Stimulated activated CD4-positive, alpha-beta T cell treated with anti-CD3 and anti-CD28 coated beads, Interleukin-12 subunit alpha, Interleukin-12 subunit beta, amount 100 ng/mL, for 24 hours (primary cell): ENCODE measurements around the gene PRKD1.

Experiments used
- DNase-seq, 2 experiments: peaks; one replicate each; pipeline ENCODE4 v3.0.0-alpha.2; 2020; ENCODE audit warnings: low read depth in 2 of 2

Gene PRKD1

DNA sequence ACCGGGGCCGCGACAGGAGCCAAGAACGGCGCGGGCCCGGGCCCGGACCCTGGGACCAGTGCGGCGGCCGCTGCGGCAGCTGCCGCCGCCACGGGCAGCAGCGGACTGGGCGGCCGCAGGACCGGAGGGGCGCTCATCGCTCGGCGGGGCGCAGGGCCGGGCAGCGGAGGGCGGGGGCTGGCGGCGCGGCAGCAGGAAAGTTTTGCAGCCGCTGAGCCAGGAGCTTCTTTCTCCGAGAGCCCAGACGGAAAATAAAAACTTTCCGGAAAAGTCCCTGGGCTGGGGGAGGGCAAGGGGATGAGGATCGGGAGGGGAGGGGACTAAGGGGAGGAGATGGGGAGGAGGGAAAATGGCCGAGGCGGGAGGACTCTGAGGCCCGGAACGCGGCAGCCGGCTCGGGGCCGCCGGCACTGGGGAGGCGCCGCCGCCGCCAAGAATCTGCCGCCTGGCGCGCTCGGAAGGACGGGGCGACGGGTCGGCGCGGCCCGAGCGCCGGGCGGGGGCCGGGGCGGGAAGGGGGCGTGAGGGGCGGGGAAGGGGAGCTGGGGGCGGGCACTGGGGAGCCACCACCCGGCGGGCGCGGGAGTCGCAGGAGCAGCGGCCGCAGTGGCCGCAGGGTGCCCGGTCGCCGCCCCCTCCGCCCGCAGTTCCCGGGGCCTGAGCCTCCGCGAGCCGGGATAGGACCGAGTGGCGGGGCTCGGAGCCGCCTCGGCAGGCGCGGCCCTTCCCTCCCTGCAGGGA, at the start of gene PRKD1:
TSS of gene PRKD1 (minus strand) at position 472 of the 741 bp plus-strand sequence.
- no peak for DNase-seq

DNA sequence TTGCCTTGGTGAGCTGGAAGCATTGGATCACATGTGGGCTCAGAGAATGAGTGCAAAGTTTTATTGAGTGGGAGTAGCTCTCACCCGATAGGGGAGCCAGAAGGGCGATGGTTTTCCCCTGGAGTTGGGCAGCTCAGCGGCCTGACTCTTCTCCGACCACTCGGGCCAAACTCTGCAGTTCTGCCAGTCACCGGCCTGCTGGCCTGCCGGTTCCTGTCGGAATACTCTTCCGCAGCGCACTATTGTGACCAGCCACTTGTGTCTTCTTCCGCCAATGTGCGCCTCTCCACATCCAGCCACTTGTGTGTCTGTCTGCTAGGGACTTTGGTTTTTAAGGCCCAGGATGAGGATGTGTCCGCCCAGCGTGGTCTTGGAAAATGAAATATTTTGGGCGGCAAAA, 43.5 kb upstream of the PRKD1 start:
- DNase-seq = no peak

DNA sequence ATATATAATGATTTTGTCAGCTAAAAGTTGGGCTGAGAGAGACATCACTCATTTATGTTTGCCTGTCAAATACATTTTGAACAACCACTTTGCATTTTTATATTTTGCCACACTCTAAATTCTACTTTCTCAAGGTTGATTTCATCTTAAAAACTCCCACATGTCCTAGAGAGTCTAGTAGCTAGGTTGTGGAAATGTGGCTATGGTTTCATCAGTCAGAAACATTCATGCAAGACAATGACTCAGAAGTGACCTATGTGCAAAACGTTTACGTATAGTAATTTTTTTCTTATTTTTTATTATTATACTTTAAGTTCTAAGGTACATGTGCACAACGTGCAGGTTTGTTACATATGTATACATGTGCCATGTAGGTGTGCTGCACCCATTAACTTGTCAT, 27.4 kb upstream of the PRKD1 start:
- DNase-seq = no peak

DNA sequence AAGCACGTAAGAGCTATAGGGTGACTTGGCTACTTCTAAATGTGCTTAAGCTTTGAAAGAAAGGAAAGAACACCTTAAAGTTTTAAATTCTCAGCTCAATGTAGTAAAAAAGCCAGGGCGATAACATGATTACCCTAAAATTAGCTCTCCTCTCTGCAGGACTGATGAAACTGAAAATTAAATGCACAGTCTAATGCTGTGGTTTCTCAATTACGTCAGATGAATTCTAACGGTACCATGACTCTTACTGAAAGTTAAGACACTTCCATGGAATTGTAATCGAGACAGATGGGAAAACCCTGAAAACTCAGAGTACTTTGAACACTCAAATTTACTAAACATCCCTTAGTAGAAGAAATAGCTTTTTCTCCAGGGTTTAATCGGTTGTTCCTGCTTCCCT, 25.9 kb upstream of the PRKD1 start:
- DNase-seq = no peak

DNA sequence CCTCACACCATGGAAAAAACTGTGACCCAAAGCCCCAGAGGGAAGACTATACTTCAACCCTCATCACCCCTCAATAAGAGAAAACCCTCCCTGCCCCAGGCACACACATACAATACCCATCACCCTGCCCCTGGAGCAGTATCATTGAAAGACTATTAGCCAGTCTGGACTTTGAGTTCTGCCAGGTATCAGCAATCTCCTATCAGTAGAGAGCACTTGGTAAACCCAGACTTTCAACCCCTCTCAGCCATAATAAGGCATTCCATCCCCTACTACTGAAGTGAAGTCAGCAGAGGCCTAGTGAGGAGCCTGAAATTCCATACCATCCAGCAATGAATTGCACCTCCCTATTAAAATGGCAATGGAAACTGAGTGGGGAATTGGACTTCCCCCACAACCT, 16.4 kb upstream of the PRKD1 start:
- DNase-seq = no peak

DNA sequence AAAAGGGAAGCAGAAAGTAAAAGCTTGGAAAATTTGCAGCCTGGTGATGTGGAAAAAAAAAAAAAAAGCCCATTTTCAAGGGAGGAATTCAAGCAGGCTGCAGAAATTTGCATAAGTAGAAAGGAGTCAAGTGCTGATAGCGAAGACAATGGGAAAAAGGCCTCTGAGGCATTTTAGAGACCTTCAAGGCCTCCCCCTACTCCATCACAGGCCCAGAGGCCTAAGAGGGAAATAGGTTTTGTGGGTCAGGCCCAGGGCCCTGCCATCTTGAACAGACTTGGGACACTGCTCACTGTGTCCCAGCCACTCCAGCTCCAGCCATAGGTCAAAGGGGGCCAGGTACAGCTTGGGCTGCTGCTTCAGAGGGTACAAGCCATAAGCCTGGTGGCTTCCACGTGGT, 13.8 kb upstream of the PRKD1 start:
- DNase-seq = no peak

DNA sequence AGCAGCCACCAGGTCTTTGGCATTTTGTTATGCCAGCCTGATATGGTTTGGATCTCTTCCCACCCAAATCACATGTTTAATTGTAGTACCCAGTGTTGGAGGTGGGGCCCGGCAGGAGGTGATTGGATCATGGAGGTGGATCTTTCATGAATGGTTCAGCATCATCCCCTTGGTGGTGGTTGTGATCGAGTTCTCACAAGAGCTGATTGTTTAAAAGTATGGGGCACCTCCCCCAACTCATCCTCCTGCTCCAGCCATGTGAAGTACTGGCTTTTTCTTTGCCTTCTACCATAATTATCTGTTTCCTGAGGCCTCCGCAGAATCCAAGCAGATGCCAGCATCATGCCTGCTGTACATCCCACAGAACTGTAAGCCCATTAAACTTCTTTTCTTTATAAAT, 12.8 kb upstream of the PRKD1 start:
- DNase-seq = no peak

DNA sequence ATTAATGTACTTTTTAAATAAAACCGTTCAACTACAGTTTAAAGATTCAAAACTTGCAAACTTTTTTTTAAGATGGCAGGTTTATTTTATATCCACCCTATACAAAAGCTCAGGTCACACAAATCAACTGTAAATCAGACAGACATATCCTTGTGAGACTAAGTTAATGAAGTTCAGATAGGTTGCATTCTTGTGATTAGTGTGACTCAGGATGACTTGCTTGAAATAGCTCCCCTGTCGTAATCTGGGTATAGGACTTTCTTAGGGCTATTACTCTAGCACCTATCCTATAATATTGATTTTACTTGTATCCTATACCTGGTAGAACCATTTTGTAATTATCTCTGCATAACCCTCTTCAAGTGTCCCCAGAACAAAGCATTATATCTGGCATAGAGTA, 9.5 kb upstream of the PRKD1 start:
- no peak for DNase-seq

DNA sequence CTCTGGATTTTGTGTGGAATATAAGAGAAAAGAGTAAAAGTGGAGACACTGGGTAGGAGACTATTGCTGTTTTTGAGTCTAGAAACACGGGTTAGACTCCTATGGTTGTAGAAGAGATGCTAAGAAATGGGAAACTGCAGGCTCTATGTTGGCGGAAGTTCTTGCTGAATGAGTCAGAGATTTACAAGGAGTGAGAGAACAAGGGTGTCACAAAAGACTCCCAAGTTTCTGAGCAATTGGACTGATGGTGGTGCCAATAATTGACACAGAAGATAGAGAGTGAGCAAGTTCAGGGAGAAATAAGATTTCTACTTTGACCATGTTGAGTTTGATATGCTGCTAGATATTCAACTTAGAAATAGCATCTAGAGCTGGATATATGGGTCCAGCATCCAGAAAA, 2.6 kb upstream of the PRKD1 start:
- DNase-seq = no peak

DNA sequence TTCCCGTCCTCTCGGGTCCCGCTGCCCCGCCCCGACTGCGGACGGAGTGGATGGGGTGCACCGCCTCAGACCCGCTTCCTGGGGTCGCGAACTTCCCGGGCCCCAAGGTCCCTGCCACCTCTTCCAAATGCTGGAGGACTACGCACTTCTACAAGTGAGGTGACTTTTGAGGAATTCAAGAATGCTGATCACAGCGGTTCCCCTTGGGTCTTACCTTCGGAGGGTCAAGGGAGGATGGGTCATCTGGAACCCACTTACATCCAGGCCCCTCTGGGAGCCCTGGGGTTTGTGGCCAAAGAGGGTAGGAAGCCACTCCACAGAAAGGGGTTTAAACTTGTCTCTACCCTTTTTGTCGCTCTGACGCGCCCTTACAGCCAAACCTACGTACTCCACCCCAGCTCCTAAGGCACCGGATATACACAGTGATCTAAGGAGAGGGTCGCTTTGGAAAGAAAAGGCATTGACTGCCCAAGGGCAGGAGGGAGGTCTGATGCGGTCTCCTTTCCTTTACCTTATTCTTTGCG, 532 bp upstream of the PRKD1 start:
- DNase-seq = no peak

DNA sequence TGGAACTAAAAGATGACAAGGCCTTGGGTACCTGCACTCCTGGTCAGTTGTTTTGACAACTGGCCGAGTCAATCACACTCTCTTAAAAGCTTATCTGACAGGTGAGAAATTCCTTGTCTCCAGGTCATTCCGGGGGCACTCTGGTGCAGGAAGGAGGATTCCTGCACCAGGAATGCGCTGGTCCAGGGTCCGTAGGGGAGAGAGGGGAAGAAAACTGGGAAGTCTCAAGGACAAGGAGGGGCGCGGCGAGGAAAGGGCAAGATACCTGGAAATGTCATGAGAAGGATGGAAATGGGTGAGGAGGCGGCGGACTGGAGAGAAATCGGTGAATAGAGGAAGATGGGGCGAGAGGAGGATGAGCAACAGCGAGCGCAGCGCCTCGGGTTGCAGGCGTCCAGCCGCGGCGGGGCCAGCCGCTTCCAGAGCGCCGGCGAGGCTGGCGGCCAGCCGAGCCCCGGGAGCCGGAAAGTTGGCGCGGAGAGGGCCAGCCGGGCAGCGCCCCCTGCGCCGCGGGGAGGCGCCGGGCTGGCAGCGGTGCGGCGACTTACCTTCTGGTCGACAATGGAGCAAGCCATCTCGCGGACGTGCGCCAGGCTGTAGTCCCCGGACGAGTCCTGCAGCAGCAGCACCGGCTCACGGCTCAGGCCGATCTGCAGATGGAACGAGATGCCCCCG, 809 bp downstream of the PRKD1 start:
- no peak for DNase-seq

DNA sequence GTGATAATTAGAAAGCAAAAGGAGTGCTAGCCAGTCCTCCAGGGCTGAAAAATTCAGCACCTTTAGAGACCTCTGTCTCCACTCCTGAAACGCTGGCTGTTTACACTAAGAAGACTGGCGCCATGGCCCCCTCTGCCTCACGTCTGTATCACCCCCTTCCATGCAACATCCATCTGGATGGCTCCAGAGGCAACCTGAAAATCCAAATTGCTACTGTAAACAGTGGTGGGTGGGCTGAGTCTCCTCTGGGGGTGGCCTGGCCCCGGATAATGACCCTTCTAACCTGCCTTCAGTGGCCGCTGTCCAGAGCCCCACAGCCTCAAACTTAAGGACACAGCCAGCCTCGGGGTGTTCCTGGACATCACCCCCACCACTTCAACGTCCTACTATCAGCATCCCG, 1.4 kb downstream of the PRKD1 start:
- DNase-seq = no peak

DNA sequence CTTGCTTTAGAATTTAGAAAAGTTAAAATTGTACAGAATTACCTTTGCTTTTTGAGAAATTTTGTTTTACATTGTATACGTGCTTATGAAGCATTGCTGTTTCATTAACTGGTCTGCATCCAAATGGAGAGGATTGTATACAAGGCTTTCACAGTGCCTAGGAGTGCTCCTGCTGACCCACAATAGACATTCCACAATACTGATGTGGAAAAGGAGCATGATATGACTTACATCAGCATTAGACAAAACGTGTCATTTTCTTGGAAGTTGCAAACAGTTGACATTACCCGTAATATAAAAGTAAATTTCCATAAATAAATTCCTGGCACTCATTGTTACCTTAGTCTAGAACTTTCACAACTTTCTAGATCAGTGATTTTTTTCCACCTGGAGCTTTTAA, 1.9 kb downstream of the PRKD1 start:
- DNase-seq = no peak

DNA sequence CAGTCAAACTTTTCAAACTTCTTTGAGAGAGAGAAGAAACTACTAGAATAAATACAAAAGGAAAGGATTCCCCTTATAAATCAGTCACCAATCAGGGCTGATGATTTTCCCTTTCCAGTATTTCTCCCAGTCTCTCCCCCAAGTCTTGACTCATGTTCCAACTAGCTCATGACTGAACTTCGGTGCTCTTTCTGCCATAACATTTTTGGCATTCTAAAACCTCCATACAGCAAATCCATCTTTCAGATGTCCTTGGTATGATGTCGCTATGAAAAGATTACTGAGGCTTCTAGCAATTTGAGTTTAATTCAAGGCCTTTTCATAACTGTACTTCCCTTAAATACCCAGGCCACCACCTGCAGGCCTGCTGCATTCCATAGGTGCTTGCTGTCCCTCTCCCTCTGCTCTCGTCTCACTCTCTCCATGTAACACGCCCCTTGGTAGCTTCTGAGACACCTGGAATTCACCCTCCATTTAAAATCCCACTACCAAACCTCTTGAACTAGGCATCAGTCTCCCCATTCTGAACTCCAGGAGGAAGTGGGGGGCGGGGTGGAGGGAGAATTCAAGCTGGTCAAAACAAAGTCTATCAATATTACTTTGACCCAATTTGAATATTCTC, 2.4 kb downstream of the PRKD1 start:
- no peak for DNase-seq

DNA sequence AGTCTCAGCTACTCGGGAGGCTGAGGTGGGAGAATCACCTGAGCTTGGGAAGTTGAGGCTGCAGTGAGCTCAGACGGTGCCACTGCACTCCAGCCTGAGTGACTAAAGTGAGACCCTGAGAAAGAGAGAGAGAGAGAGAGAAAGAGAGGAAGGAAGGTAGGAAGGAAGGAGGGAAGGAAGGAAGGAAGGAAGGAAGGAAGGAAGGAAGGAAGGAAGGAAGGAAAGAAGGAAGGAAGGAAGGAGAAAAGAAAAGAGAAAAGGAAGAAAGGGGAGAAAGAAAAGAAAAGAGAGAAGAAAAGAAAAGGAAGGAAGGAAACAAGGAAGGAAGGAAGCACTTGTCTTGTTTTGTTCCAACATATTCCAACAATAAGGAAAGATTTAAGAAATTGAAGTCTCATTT, 7.8 kb downstream of the PRKD1 start:
- DNase-seq = no peak

DNA sequence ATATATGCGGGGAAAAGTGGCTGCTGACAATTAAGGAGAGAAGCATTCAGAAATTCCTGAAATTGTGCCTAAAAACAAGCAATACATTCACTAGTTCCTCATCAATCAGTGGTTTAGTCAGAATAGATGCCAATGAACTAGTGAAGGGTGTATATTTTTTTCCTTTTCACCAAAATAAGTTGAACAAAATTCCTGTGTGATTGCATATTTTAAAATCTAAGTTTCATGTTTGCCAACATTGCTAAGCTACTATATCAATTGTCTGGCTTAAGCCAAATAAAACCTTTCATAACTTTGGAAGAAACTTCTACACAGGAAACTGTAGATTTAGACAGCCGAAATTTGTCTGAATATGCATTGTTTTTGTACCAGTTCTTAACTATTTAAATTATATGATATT, 8.7 kb downstream of the PRKD1 start:
- no peak for DNase-seq

DNA sequence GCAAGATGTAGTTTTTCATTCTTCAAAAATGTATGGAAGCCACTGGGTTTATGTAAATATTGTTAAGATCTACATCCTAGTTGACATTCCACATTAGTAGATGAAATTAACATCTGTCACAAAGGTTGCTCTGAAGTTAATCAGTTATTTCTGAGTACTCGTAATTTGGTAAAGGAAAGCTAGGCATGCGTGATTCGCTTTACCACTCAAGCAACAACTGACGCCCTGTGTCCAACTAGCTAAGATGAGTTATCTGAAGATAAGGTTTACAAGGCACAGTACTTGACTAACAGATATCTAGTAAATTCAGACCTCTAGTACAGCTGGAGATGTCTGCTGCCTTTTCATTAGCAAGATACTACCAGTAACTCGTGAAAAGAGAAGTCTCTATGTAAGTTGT, 14.1 kb downstream of the PRKD1 start:
- no peak for DNase-seq

DNA sequence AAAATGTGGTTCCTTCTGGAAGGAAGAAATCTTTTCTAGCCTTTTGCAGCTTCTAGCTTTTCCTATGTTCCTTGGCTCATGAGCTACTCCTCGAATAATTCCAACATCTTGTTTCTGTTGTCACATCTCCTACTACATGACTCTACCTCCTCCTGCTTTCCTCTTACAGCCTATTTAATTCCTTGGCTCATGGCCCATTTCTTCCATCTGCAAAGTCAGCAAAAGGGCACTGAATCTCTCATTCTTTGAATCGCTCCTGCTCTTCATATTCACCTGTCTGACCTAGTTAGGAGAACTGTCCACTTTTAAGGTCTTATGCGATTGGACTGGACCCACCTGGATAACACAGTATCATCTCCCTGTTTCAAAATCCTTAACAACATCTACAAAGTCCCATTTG, 15.8 kb downstream of the PRKD1 start:
- no peak for DNase-seq

DNA sequence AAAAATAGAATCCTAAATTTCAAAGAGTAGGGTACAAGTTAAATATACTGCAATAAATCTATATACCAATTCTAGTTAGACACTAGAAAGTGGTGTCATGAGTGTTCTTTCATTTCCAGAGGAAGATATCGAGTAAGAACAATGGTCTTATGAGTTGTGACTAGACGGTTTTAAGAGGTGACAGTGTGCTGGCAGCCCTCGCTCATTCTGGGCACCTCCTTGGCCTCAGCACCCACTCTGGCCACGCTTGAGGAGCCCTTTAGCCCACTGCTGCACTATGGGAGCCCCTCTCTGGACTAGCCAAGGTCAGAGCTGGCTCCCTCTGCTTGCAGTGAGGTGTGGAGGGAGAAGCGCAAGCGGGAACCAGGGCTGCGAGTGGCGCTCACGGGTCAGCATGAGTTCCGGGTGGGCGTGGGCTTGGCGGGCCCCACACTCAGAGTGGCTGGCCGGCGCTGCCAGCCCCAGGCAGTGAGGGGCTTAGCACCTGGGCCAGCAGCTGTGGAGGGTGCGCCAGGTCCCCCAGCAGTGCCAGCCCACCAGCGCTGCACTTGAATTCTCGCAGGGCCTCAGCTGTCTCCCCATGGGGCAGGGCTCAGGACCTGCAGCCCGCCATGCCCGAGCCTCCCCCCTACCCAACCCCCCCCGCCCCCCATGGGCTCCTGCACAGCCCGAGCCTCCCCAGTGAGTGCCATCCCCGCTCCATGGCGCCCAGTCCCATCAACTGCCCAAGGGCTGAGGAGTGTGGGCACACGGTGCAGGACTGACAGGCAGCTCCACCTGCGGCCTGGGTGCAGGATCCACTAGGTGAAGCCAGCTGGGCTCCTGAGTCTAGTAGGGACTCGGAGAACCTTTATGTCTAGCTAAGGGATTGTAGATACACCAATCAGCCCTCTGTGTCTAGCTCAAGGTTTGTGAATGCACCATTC, 18.7 kb downstream of the PRKD1 start:
- DNase-seq = no peak

DNA sequence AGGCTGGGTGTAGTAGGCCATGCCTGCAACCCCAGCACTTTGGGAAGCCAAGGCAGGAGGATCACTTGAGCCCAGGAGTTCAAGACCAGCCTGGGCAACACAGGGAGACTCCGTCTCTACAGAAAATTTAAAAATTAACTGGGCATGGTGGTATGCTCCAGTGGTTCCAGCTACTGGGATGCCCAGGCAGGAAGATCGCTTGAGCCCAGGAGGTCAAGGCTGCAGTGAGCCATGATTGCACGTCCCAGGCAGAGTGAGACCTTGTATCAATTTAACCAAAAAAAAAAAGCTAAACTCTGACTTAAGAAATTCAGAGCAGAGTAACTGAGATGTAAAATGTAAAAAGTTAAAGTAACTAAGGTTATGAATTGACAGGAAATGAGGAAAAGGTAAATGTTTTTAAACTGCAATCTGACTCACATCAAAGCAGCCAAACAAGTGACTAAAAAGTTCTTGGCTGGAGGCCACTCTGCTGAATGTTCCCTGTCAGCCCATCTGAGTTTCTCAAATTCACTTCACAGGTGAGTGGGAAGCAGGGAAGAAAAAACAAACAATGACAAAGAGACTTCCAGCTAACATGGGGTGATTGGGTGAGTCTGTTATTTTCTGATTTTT, 21.3 kb downstream of the PRKD1 start:
- no peak for DNase-seq

DNA sequence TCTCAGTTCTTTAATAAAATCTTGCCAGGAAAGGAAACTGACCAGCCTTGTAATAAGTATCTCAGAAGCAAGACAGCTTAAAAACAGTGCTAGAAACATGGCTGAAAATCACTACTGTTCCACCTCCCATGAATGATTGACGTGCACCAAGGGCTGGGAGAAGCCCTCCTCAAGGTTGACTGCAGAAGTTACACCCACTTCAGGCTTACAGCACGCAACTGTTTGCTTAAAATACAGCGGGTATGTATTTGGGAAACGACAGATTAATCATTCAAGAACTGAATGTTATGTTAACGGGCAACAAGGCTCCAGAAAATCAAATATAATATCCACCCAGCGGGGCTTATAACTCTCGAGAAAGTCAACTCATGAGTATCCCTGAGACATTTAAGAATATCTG, 22.1 kb downstream of the PRKD1 start:
- no peak for DNase-seq
